H9 (cell line): Measurements from ENCODE around the gene TIMM23. TPM values are rescaled to one million over a fixed set of nuclear protein-coding genes. Genes with fewer than 3 reads are reported as not detected.

Source experiments
- DNase-seq: peaks from one replicate; pipeline ENCODE4 v3.0.0-alpha.2; 2017
- H2AFZ ChIP-seq: one replicate; pipeline ENCODE4 v1.6.1; 2013; ENCODE audit warnings: mild to moderate bottlenecking, low read length, control low read depth, moderate library complexity
- H2AK5ac ChIP-seq: 2 replicates; pipeline ENCODE4 v1.6.1; 2013; ENCODE audit warnings: low read length, control low read depth, mixed read lengths; ENCODE audit not compliant: insufficient read length
- H2BK120ac ChIP-seq: one replicate; pipeline ENCODE4 v1.6.1; 2013; ENCODE audit warnings: low read depth, mild to moderate bottlenecking, low read length, control low read depth, inconsistent platforms; ENCODE audit not compliant: poor library complexity, severe bottlenecking
- H2BK12ac ChIP-seq: 2 replicates; pipeline ENCODE4 v1.6.1; 2013; ENCODE audit warnings: low read length, control low read depth, mixed read lengths, low read depth; ENCODE audit not compliant: insufficient read length
- H2BK15ac ChIP-seq: 2 replicates; pipeline ENCODE4 v1.6.1; 2013; ENCODE audit warnings: low read depth, low read length, control low read depth
- H2BK20ac ChIP-seq: one replicate; pipeline ENCODE4 v1.6.1; 2013; ENCODE audit warnings: low read depth, mild to moderate bottlenecking, low read length, control low read depth, inconsistent platforms; ENCODE audit not compliant: poor library complexity, severe bottlenecking
- H2BK5ac ChIP-seq: 2 replicates; pipeline ENCODE4 v1.6.1; 2013; ENCODE audit warnings: low read length, control low read depth, mixed read lengths; ENCODE audit not compliant: insufficient read length
- H3K14ac ChIP-seq: 2 replicates; pipeline ENCODE4 v1.6.1; 2013; ENCODE audit warnings: low read length, control low read depth; ENCODE audit not compliant: insufficient read depth
- H3K18ac ChIP-seq: 2 replicates; pipeline ENCODE4 v1.6.1; 2013; ENCODE audit warnings: low read depth, mild to moderate bottlenecking, mixed read lengths, low read length, control low read depth; ENCODE audit not compliant: insufficient read length
- H3K23ac ChIP-seq: 2 replicates; pipeline ENCODE4 v1.6.1; 2013; ENCODE audit warnings: low read length, control low read depth, mixed read lengths, low read depth; ENCODE audit not compliant: insufficient read length
- H3K23me2 ChIP-seq: 2 replicates; pipeline ENCODE4 v1.6.1; 2013; ENCODE audit warnings: low read depth, mild to moderate bottlenecking, mixed read lengths, low read length, control low read depth; ENCODE audit not compliant: insufficient read length, poor library complexity, severe bottlenecking
- H3K27ac ChIP-seq: 2 replicates; pipeline ENCODE4 v1.5.1; 2013; ENCODE audit warnings: low read length, control low read depth, mixed read lengths, low read depth; ENCODE audit not compliant: insufficient read length
- H3K27me3 ChIP-seq: 2 replicates; pipeline ENCODE4 v1.6.1; 2013; ENCODE audit warnings: low read length, control low read depth, inconsistent platforms; ENCODE audit not compliant: insufficient read depth
- H3K4ac ChIP-seq: 2 replicates; pipeline ENCODE4 v1.6.1; 2013; ENCODE audit warnings: low read depth, mild to moderate bottlenecking, control low read depth, inconsistent platforms, low read length, moderate library complexity
- H3K4me1 ChIP-seq: 2 replicates; pipeline ENCODE4 v1.6.1; 2013; ENCODE audit warnings: low read length, control low read depth, inconsistent platforms; ENCODE audit not compliant: insufficient read depth
- H3K4me2 ChIP-seq: 2 replicates; pipeline ENCODE4 v1.6.1; 2013; ENCODE audit warnings: low read length, control low read depth, mixed read lengths; ENCODE audit not compliant: insufficient read length, insufficient read depth
- H3K56ac ChIP-seq: 2 replicates; pipeline ENCODE4 v1.6.1; 2013; ENCODE audit warnings: low read depth, mild to moderate bottlenecking, mixed read lengths, low read length, control low read depth; ENCODE audit not compliant: insufficient read length
- H3K79me1 ChIP-seq: 2 replicates; pipeline ENCODE4 v1.6.1; 2013; ENCODE audit warnings: low read depth, mild to moderate bottlenecking, moderate library complexity, low read length, control low read depth, inconsistent platforms; ENCODE audit not compliant: insufficient read depth, poor library complexity, severe bottlenecking
- H3K79me2 ChIP-seq: 2 replicates; pipeline ENCODE4 v1.6.1; 2013; ENCODE audit warnings: low read length, control low read depth, inconsistent platforms; ENCODE audit not compliant: insufficient read depth
- H3K9ac ChIP-seq: 2 replicates; pipeline ENCODE4 v1.6.1; 2013; ENCODE audit warnings: low read length, control low read depth, mixed read lengths; ENCODE audit not compliant: insufficient read length; ENCODE audit errors: extremely low read depth
- H3K9me3 ChIP-seq: one replicate; pipeline ENCODE4 v1.6.1; 2013; ENCODE audit warnings: low read depth, low read length, inconsistent platforms; ENCODE audit not compliant: control insufficient read depth
- H3T11ph ChIP-seq: one replicate; pipeline ENCODE4 v1.6.1; 2013; ENCODE audit warnings: mild to moderate bottlenecking, low read length, control low read depth, inconsistent platforms
- H4K20me1 ChIP-seq: one replicate; pipeline ENCODE4 v1.6.1; 2013; ENCODE audit not compliant: control insufficient read depth, insufficient read length, insufficient read depth
- H4K5ac ChIP-seq: 2 replicates; pipeline ENCODE4 v1.6.1; 2013; ENCODE audit warnings: low read depth, mild to moderate bottlenecking, mixed read lengths, low read length, control low read depth; ENCODE audit not compliant: insufficient read length
- H4K8ac ChIP-seq: replicated peaks from 2 replicates; pipeline ENCODE4 v1.6.1; 2013; ENCODE audit warnings: low read length, control low read depth, mixed read lengths, low read depth; ENCODE audit not compliant: insufficient read length
- H4K91ac ChIP-seq: 2 replicates; pipeline ENCODE4 v1.6.1; 2013; ENCODE audit warnings: low read depth, mild to moderate bottlenecking, moderate library complexity, mixed read lengths, low read length, control low read depth; ENCODE audit not compliant: insufficient read length
- H3K27ac Mint-ChIP-seq, 3 experiments: 2 replicates in 2 of 3; 3 replicates in 1 of 3; pipeline ENCODE4 v1.8.0; 2020 to 2021; ENCODE audit warnings: mixed read lengths in 3 of 3, mild to moderate bottlenecking in 1 of 3, moderate library complexity in 1 of 3
- H3K27me3 Mint-ChIP-seq: 2 replicates; pipeline ENCODE4 v1.8.0; 2021; ENCODE audit warnings: low read depth, mild to moderate bottlenecking, moderate library complexity, mixed read lengths
- H3K36me3 Mint-ChIP-seq, 3 experiments: 2 replicates in 2 of 3; 3 replicates in 1 of 3; pipeline ENCODE4 v1.8.0; 2020 to 2021; ENCODE audit warnings: low read depth in 3 of 3, mixed read lengths in 3 of 3; ENCODE audit not compliant: insufficient read depth in 1 of 3
- H3K4me1 Mint-ChIP-seq, 2 experiments: 2 replicates each; pipeline ENCODE4 v1.8.0; 2020; ENCODE audit warnings: mixed read lengths in 2 of 2
- H3K4me3 Mint-ChIP-seq, 2 experiments: 2 replicates in 1 of 2; 3 replicates in 1 of 2; pipeline ENCODE4 v1.8.0; 2020 to 2021; ENCODE audit warnings: mild to moderate bottlenecking in 2 of 2, mixed read lengths in 2 of 2, moderate library complexity in 1 of 2
- H3K9me3 Mint-ChIP-seq, 2 experiments: 2 replicates in 1 of 2; 3 replicates in 1 of 2; pipeline ENCODE4 v1.8.0; 2020; ENCODE audit warnings: mild to moderate bottlenecking in 2 of 2, mixed read lengths in 2 of 2, moderate library complexity in 1 of 2
- WGBS: extraction: QIAGEN DNeasy Blood & Tissue Kit; methylation state at CpG from one replicate; pipeline ENCODE4 v1.1.7; 2013; ENCODE audit warnings: missing lambda C conversion rate, low lambda C conversion rate, mixed read lengths; ENCODE audit not compliant: insufficient read length; ENCODE audit errors: extremely low coverage; 5-methylcytosine and 5-hydroxymethylcytosine counted together
- total RNA-seq: library from RNA; stranded (reverse); gene quantifications from 2 replicates; pipeline ENCODE4 v1.2.1, GENCODE V29; 2021
- TF ChIP-seq, protein P1 (sequence below): fragments of 200-600 bp; sonication (generic); conservative IDR thresholded peaks from 3 replicates; pipeline ENCODE4 v1.8.0; 2021; ENCODE audit warnings: antibody characterized with exemption, mild to moderate bottlenecking

TIMM23 gene
- total RNA-seq, 1 experiment from 2014 or later: 105 TPM

DNA sequence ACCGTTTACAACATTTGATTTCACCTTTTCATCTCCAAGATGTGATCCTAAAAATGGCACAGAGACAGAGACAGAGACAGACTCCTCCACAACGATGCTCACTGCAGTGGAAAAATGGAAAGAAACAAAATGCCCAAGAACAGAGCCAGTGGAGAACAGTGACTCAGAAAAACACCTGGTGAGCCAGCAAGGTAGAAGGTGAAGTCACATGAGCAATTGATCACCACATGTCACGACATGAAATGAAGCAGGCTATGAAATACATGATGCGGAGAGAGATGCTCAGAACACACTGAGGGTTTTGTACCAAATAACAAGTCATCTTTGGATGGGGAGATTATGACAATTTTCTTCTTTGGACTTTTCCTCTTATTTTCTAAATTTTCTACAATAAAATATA is 70.2 kb downstream of the TIMM23 start:
- Mint-ChIP-seq H3K36me3 (no peaks in the 10 kb centered on the region), H3K27ac (no peak overlapping the region), H3K9me3 (no peaks in the 10 kb centered on the region), H3K27me3 (0 out of 2 replicates have a peak, but pooled peaks cover 4% of the 10 kb centered on the region), H3K4me1 (peaks cover 5 to 12% of the 10 kb centered on the region in 2 experiments), H3K4me3 (no peak overlapping the region)
- Histone ChIP-seq H2AK5ac (no peak overlapping the region), H2AFZ (no peak overlapping the region), H3K23me2 (no peaks in the 10 kb centered on the region), H3K9me3 (no peaks in the 10 kb centered on the region), H4K5ac (no peak overlapping the region), H3K56ac (no peak overlapping the region), H3K79me2 (no peaks in the 10 kb centered on the region), H3K27ac (no peak overlapping the region), H3K27me3 (no peaks in the 10 kb centered on the region), H3K4me1 (no peaks in the 10 kb centered on the region), H2BK120ac (no peak overlapping the region), H3K14ac (no peak overlapping the region), H3K18ac (no peak overlapping the region), H3T11ph (no peak overlapping the region), H3K79me1 (no peaks in the 10 kb centered on the region), H4K91ac (no peak overlapping the region), H2BK12ac (no peak overlapping the region), H3K9ac (no peak overlapping the region), H4K8ac (no peak overlapping the region), H2BK20ac (no peak overlapping the region), H4K20me1 (no peaks in the 10 kb centered on the region), H2BK5ac (no peak overlapping the region), H2BK15ac (no peak overlapping the region), H3K4me2 (no peak overlapping the region), H3K23ac (no peak overlapping the region), H3K4ac (no peak overlapping the region)
- no peak for DNase-seq
- TF ChIP-seq, protein P1, sequence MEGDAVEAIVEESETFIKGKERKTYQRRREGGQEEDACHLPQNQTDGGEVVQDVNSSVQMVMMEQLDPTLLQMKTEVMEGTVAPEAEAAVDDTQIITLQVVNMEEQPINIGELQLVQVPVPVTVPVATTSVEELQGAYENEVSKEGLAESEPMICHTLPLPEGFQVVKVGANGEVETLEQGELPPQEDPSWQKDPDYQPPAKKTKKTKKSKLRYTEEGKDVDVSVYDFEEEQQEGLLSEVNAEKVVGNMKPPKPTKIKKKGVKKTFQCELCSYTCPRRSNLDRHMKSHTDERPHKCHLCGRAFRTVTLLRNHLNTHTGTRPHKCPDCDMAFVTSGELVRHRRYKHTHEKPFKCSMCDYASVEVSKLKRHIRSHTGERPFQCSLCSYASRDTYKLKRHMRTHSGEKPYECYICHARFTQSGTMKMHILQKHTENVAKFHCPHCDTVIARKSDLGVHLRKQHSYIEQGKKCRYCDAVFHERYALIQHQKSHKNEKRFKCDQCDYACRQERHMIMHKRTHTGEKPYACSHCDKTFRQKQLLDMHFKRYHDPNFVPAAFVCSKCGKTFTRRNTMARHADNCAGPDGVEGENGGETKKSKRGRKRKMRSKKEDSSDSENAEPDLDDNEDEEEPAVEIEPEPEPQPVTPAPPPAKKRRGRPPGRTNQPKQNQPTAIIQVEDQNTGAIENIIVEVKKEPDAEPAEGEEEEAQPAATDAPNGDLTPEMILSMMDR: no peak
- no CpG with 5 or more reads among the region's 4 CpGs for whole genome bisulfite sequencing
